ENCODE measurements around the gene RIT2. TPM values are rescaled to one million over a fixed set of nuclear protein-coding genes. Genes with fewer than 3 reads are reported as not detected.

Gene RIT2
- total RNA-seq, 1 experiment from 2014 or later = not detected

- CTCF ChIA-PET = no interaction called here
- no peak for DNase-seq
- Mint-ChIP-seq H3K27me3 (ENCODE audit: insufficient read depth, unreplicated experiment) (no peaks in the 10 kb centered on the region), H3K36me3 (ENCODE audit: insufficient read depth, unreplicated experiment) (no peaks in the 10 kb centered on the region), H3K27ac (ENCODE audit: unreplicated experiment) (no peak overlapping the region), H3K9me3 (ENCODE audit: unreplicated experiment) (no peaks in the 10 kb centered on the region), H3K4me1 (ENCODE audit: low read depth, unreplicated experiment) (no peaks in the 10 kb centered on the region), H3K4me3 (ENCODE audit: unreplicated experiment) (no peak overlapping the region)
- H3K9me3 ChIP-seq = no peaks in the 10 kb centered on the region
- POLR2A ChIA-PET = no interaction called here
- no TSS peak for BruUV-seq (replicated peaks)
- TF ChIP-seq CTCF (IDR thresholded peaks at IDR 0.05; ENCODE audit: insufficient read depth in 1 of 2, low read depth in 1 of 2, low read length in 1 of 2, severe bottlenecking in 1 of 2, unreplicated experiment in 1 of 2) = no peak
- intact Hi-C loops (cut with micrococcal nuclease; ENCODE audit: unreplicated experiment) = no loop called here
- no peak overlapping the region for H3K4me3 ChIP-seq (ENCODE audit: low read depth, low read length)
- H3K4me1 ChIP-seq = no peaks in the 10 kb centered on the region
- no peaks in the 10 kb centered on the region for H3K36me3 ChIP-seq (ENCODE audit: control insufficient read depth, insufficient read depth, low read length)
- H3K27me3 ChIP-seq (replicated peaks; ENCODE audit: control insufficient read depth, insufficient read depth, low read length) = no peaks in the 10 kb centered on the region
Measured at GRCh38 chr18:42773870-42774269, 341.6 kb downstream of the RIT2 start.

- POLR2A ChIA-PET = no interaction called here
- Histone ChIP-seq H3K27me3 (replicated peaks; ENCODE audit: control insufficient read depth, insufficient read depth, low read length) (no peaks in the 10 kb centered on the region), H3K36me3 (ENCODE audit: control insufficient read depth, insufficient read depth, low read length) (no peaks in the 10 kb centered on the region), H3K4me3 (ENCODE audit: low read depth, low read length) (no peak overlapping the region), H3K4me1 (no peaks in the 10 kb centered on the region), H3K9me3 (no peaks in the 10 kb centered on the region)
- no peaks in the 10 kb centered on the region for H3K9me3 Mint-ChIP-seq (ENCODE audit: unreplicated experiment)
- no peak overlapping the region for H3K4me3 Mint-ChIP-seq (ENCODE audit: unreplicated experiment)
- DNase-seq = no peak
- CTCF ChIA-PET = no interaction called here
- TF ChIP-seq CTCF (IDR thresholded peaks at IDR 0.05; ENCODE audit: insufficient read depth in 1 of 2, low read depth in 1 of 2, low read length in 1 of 2, severe bottlenecking in 1 of 2, unreplicated experiment in 1 of 2) = no peak
- H3K27ac Mint-ChIP-seq (ENCODE audit: unreplicated experiment) = no peak overlapping the region
- intact Hi-C loops (cut with micrococcal nuclease; ENCODE audit: unreplicated experiment) = no loop called here
- no peaks in the 10 kb centered on the region for H3K4me1 Mint-ChIP-seq (ENCODE audit: low read depth, unreplicated experiment)
- H3K27me3 Mint-ChIP-seq (ENCODE audit: insufficient read depth, unreplicated experiment) = no peaks in the 10 kb centered on the region
- H3K36me3 Mint-ChIP-seq (ENCODE audit: insufficient read depth, unreplicated experiment) = no peaks in the 10 kb centered on the region
- BruUV-seq (replicated peaks) = no TSS peak
Measured at GRCh38 chr18:42771936-42772335, 343.5 kb downstream of the RIT2 start.

- DNase-seq = no peak
- Mint-ChIP-seq H3K4me1 (ENCODE audit: low read depth, unreplicated experiment) (no peaks in the 10 kb centered on the region), H3K27me3 (ENCODE audit: insufficient read depth, unreplicated experiment) (no peaks in the 10 kb centered on the region), H3K27ac (ENCODE audit: unreplicated experiment) (no peak overlapping the region), H3K36me3 (ENCODE audit: insufficient read depth, unreplicated experiment) (no peaks in the 10 kb centered on the region), H3K4me3 (ENCODE audit: unreplicated experiment) (no peak overlapping the region), H3K9me3 (ENCODE audit: unreplicated experiment) (no peaks in the 10 kb centered on the region)
- H3K4me3 ChIP-seq (ENCODE audit: low read depth, low read length) = no peak overlapping the region
- H3K27me3 ChIP-seq (replicated peaks; ENCODE audit: control insufficient read depth, insufficient read depth, low read length) = no peaks in the 10 kb centered on the region
- no peaks in the 10 kb centered on the region for H3K9me3 ChIP-seq
- no peaks in the 10 kb centered on the region for H3K4me1 ChIP-seq
- BruUV-seq (replicated peaks) = no TSS peak
- intact Hi-C loops (cut with micrococcal nuclease; ENCODE audit: unreplicated experiment) = no loop called here
- ChIA-PET POLR2A (no interaction called here), CTCF (no interaction called here)
- H3K36me3 ChIP-seq (ENCODE audit: control insufficient read depth, insufficient read depth, low read length) = no peaks in the 10 kb centered on the region
- no peak for TF ChIP-seq CTCF (IDR thresholded peaks at IDR 0.05; ENCODE audit: insufficient read depth in 1 of 2, low read depth in 1 of 2, low read length in 1 of 2, severe bottlenecking in 1 of 2, unreplicated experiment in 1 of 2)
Measured at GRCh38 chr18:42765302-42765701, 350.2 kb downstream of the RIT2 start.
